ENCODE measurements around the gene LRP1.

Gene LRP1

DNA sequence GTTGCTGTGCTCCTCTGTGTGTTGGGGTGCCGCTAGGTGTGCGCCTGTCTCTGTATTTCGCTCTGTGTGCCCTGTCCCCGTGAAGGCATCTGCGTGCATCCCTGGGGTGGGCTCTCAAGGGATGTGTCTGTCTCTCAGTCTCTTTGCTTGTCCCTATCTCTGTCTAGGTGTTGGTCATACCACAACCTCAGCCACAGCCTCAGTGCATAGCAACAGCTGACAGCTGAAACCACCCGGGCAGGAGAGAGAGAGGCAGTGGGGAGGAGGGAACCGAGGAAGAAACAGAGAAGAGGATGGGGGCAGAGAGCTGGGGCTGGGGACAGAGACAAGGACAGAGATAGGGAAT lies 87.4 kb downstream of the LRP1 start:
- no peak for DNase-seq

DNA sequence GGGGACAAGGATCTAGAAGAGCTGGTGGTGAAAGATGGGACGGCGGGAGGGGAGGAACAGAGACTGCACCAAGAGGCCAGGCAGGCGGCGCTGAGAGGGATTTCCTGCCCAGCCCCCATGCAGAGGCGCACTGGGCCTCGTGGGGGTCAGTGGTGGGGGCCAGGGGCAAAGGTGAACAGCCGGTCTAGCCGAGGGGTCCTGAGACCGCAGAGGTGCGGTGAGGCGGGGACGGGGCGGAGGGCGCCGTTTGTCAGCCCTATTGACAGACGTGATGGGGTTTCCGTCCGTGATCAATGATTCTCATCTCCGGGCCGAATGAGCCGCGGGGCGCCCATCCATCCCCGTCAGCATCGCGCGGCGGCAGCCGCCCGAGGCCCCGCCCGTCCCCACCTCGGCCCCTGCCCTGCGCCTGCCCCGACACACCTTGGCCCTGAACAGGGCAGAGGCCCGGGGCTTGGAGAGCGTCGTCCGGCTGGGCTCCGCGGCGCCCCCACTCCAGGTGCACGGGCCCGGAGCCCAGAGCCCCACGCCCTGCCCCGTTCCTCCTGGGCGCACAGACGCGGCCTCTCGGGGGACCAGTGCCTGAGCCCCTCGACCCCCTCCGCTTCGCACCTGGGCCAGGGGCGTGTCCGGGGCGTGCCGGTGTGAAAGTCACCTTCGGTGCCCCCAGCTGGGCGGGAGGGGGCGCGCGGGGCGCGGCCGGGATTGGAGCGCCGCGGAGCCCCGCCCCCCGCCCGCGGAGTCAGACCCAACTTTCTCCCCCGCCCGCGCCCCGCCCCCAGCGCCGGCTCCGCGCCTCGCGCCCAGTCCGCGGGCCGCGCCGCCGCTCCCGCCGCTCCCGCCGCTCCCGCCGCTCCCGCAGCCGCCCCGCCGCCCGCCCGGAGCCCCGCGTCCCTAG lies 88.0 kb downstream of the LRP1 start, which contains the start of gene NXPH4:
NXPH4 (plus strand) TSS at position 781 of the 898 bp plus-strand sequence. CDS start 176 bp downstream, outside the sequence.
- no peak for DNase-seq

DNA sequence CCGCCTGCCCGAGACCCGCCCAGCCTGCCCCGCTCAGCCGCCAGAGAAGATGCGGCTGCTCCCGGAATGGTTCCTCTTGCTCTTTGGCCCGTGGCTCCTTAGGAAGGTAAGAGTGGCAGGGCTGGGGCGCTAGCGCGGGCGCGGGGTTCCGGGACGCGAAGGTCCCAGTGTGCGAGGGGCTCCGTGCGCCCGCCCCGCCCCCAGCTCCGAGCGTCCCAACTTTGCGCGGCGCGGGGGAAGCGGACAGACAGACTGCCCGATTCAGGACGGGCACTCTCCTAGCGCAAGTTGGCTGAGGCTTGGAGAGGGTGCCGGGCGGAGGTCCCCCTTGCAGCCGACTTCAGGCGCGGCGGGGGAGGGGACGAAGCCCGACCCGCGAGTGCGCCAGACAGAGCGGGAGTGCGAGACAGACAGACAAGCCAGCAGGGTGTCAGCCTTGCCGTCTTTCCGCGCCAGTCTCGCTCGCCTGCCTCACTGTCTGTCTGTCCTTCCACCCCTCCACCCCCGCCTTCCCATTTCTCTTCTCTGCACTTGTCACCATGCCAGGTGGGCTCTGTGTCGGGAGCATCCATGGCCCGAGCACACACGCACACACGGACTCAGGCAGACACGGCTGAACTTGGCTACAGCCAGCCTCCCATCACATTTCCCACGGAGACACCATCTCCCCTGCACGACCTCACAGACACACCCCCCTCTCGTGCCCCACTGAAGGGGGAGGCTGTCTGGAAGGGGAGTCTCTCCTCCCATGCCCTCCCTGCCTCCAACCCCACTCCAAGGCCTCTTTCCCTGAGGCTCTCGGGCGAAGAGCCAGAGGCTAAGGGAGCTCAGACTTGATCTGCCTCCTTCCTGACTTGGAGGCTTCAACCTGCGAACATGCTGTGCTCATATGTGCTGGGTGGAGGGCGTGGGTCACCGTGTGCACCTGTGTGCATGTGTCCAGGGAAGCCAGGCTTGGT lies 88.9 kb downstream of the LRP1 start:
- DNase-seq = no peak

DNA sequence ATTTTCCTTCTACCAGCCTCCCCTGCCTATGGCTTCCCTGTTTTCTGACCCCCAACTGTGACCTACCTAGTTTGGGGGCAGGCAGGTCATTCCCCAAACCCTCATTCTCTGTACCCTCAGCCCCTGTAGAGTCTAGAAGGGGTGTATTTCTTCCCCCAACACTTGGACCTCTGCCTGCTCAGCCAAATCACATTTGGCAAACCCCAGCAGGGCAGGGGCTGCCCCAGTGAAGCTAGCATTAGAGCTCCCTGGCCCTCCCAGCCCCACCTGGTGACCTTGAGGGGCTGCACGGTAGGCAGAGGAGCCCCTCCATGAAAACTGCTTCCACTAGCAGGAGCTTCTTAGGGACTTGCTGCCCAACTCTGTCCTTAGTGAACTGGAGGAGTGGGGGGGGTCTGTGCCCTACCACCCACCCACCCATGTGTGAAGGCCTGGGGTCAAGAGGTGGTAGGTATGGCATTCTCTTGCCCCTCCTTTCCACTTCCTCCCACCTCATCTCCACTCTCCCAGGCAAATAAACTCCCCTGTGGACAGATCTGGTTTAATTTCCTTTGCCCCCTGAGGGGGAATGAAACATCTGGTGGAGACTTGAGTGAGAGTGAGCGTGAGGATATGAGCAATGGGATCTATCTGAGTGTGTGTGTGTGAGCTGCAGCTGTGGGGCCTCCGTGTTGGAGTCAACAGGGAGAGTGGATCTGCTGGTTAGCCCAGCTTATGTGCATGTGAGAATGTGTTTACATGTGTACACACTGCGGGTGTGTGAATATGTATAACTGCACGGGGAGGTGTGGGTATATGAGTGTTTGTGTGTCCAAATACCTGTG lies 90.0 kb downstream of the LRP1 start:
- DNase-seq = no peak

DNA sequence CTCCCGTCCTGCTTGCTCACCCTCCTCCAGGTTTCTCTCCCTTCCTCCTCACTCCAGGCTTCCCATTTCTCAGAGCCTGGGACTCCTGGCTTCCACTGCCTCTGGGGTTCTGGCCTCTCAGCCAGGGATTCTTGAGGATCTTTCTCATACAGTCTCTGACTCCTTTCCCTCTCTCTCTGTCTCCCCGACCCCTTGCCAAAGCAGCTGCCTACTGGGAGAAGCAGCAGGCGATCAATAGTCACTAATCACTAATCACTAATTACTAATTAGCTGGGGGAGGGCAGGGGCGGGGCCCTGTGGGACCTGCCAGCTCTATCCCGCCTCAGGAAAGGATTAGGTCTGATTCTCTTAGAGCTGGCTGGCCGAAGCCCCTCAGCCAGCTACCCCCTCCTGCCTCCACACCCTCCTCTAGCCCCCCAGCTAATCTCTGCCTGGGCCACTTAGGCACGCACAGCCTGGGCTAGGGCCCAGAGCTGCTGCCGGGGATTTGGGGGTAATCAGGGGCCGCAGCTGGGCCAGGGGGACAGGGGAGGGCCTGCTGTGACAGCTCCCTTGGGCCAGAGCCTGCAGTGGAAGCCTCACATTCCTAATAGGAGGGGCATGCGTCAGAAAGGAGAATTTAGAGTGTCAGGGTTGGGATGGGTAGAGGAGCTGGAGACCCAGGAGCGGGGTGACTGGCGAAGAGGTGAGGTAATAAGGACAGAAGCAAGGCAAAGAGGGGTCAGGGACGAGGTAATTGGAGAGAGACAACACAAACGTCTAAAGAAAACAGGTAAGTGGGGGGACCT lies 91.1 kb downstream of the LRP1 start:
- no peak for DNase-seq

DNA sequence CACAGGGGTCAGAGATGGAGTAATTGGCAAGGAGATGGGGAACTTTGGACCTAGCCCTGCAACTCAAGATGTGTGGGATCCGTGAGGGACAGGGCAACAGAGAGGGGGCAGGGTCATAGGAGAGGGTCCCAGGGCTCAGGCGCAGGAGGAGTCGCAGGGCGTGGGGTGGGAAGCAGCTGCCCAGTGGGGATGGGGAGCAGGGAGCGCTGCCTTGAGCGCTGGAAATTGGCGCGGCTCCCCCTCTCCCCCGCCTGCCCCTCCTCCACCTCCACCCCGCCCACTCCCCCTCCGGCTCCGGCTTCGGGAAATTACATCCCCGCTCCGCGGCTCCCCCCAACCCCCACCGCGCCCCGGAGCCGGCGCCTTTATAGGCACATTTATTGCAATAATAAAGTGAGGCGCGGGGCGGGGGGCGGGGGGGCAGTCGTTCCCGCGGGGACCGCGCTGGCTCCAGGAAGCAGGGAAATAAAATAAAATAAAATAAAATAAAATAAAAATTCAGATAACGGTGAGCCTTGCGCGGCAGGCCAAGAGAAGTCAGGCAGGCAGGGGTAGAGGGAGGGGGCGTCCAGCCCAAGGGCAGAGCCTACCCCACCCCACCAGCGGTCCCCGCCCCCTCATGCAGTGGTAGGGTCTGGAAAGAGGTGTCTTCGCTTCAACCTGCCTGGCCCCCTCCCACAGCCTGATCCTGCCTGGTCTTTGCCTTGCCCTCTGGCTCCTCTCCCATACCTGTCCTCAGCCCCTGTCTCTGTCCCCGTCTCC lies 91.9 kb downstream of the LRP1 start:
- DNase-seq = no peak

DNA sequence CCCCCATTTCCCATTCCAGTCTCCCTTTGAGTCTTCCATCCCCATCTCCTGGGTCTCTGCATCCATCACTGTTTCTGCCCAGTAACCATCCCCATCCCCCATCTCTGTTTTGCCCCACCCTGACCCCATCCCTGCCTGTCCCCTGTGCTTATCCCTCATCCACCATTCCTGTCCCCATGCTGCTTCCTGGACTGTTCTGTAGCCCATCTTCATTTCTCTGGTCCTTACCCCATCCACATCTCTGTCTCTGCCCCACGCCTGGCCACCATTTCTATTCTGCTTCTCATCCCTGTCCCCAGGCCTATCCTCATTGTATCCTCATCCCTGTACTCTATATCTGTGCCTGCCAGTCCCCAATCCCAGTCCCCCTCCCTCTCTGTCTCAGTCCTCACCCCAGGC lies 92.5 kb downstream of the LRP1 start:
- no peak for DNase-seq

DNA sequence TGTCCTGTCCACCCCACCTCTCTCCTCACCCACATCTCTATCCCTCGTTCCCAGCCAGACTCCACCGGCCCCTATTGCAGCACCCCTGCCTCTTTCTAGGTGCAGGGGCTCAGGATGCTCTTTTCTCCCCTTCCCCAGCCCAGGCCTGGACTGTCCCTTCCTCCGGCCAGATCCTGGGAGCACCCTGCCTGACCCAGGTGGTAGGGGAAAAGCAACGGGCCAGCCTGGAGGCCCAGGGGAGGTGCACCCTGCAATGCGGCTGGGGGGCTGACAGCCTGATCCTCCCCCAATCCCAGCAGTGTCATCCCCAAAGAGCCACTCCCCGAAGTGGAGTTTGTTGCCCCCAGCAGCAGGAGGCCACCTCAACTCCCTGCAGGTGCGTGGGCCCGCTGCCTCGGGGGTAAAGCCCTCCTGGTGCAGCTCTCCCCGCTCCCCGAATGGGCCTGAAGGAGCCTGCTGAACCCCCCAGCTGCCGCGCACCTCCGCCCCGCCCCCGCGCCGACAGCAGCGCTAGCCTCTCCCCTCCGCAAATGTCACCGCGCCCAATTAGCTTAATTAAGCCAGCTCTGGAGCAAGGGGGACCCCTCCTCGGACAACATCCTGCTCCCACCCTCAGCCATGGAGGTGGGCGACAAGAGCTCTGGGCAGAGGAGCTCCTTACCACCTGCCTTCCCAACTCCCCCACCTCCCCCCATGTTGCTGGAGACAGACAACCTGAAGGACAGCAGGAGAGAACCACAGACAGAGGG lies 93.1 kb downstream of the LRP1 start:
- DNase-seq = no peak

DNA sequence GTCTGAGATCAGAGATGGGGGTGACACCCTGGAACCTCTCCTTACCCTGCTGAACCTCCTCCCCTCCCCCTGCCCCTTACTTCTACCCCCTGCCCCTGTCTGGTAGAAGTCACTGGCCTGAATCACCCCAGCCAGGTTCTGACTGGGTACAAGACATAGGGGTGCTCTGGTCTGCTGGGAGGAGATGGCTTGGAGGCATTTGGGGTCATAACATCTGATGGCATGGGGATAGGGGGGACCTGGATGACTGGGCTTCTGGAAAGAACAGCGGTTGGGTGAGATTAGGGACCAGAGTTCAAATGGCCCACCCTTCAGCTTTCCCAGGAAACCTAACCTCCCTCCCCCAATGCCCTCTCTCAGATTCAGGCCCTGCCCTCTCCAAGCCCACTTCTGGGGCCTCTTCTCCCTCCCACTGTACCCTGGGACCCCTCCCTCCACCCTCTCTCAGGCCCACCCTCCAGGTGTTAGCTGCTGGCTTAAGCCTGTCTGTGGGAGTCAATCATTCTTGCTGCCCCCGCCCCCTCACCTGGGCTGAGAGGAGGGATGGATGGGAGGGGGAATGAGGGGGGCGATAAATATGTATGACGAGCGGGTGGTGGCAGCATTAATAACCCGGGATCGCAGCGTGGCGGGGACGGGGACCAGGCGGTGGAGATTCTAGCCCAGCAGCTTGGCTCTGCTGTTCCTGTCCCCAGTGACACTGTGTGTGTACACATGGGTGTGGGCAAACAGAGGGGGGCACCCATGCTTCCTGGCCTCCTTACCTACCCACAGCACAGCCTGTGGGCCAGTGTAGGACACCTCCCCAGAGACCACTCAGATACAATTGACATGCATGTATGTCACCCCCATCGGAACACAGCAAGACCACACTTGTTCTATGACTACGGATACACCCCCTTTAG lies 94.3 kb downstream of the LRP1 start:
- no peak for DNase-seq

DNA sequence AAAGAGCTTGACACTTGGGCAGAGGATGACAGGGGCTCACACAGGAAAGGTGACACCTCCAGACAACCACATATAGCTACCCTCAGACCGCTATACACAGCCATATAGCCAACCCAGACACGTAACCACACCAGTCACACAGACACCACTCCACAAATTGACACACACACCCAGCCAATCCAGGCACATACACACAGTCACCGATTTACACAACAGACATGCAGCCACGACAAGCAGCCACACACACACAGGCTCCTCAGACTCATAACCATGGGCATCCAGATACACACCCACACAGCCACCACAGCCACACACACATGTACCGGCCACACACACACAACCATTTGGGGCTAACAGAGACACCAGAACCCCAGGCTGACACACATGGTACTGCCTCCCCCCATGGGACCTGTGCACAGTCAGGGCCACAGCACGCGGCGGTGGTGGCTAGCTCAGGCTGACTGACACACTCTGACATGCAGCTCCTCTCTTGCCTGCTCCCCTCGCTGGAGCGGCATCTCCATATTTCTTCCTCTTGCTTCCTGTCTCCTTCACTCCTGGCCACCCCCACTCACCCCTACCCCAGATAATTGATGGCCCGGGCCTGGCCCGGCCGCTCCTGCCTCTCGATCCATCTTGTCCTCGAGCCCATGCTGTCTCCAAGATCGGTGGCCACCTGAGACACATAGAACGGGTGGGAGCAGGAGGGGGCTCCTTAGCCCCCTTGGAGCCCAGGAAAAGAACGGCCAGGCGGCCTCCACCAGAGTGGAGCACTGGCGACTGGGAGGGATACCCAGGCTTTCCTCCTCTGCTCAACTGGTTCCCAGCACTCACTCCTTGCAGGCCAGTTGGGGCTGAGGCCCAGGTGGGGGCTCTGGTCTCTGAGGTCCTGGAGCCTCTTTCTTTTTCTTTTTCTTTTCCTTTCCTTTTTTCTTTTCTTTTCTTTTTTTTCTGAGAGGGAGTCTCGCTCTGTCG lies 95.2 kb downstream of the LRP1 start:
- DNase-seq = no peak

DNA sequence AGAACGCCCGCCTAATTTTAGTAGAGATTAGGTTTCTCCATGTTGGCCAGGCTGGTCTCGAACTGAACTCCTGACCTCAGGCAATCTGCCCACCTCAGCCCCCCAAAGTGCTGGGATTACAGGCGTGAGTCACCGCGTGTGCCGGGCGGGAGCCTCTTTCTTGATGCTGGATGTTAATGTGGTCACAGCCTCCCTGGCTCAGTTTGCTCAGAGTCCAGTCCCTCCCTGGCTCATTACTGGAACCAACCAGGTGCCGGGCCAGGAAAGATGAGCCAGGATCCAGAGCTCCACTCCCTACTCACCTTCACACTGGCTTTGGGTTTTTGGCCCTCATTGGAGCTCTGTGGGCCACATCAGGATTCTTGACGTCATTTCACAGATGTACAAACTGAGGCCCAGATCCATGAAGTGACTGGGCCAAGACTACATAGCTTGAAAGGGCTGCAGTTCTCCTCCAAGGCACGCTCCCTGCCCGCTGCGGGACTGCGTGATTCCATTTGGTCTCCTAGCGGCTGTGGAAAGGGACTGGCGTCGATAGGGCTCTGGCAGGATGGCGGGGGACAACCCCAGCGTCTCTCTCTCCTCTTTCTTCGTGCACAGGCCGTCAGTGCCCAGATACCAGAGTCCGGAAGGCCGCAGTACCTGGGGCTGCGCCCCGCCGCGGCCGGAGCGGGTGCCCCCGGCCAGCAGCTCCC lies 96.1 kb downstream of the LRP1 start:
- DNase-seq = no peak

DNA sequence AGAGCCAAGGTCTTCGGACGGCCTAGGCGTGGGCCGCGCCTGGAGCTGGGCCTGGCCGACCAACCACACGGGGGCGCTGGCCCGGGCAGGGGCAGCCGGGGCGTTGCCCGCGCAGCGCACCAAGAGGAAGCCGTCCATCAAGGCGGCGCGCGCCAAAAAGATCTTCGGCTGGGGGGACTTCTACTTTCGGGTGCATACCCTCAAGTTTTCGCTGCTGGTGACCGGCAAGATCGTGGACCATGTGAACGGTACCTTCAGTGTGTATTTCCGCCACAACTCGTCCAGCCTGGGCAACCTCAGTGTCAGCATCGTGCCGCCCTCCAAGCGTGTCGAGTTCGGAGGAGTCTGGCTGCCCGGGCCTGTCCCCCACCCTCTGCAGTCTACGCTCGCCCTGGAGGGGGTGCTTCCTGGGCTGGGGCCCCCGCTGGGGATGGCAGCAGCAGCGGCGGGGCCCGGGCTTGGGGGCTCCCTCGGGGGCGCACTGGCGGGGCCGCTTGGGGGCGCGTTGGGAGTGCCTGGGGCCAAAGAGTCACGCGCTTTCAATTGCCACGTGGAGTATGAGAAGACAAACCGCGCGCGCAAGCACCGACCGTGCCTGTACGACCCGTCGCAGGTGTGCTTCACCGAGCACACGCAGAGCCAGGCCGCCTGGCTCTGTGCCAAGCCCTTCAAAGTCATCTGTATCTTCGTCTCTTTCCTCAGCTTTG lies 96.8 kb downstream of the LRP1 start:
- DNase-seq = no peak

DNA sequence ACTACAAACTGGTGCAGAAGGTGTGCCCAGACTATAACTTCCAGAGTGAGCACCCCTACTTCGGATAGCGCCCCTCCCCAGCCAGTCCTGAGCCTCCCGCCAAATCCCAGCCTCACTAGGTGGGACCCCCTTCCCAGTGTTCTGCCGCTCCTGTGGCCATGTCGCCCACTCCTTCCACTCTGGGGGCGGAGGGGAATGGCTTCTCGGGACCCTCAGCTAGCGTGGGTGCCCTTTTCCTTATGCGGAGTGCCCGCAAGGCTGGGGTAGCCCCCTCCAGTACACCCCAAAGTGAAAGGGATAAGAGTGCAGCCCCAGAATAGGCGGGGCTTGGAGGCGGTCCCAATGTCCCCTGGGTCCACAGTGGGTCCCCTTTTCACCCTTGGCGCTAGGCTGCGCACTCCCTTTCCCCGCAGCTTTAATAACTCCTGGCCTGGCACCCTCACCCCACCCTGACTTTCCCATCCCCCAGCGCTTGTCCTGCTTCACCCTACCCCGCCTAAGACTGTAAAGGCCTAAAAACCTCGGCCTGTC lies 97.5 kb downstream of the LRP1 start:
- no peak for DNase-seq

DNA sequence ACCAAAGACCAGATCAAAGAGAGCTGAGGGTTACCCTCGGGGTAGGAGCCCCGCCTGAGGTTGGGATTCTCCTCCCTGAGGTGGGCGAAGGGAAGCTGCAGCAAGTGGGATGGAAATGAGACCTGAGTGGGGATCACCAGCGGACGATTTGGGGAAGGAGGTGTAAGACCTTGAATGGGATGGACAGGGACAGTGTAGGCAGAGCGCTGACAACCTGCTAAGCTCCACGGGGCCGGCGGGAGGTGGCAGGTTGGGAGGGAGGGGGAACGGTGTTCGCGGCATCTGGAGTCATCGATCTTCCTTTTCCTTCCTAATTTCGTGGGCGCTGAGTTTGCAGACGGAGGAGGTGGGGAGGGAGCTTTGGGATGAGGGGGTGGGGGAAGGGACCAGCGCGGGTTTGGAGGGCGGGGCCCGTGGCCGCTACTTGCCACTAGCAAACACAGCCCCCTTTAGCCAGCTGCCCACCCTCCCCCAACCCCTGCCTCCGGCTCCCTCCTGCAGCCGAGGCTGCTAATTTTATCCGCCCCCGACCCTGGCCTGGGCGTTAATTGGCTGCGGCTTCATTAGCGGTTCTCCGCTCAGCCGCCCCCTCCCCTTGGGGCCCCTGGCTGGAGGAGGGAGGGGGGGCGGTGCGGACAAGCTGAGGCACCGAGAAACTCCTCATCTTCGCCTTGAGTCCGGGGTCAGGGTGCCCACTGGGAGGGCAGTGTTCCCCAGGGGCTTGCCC lies 98.5 kb downstream of the LRP1 start:
- DNase-seq = no peak

DNA sequence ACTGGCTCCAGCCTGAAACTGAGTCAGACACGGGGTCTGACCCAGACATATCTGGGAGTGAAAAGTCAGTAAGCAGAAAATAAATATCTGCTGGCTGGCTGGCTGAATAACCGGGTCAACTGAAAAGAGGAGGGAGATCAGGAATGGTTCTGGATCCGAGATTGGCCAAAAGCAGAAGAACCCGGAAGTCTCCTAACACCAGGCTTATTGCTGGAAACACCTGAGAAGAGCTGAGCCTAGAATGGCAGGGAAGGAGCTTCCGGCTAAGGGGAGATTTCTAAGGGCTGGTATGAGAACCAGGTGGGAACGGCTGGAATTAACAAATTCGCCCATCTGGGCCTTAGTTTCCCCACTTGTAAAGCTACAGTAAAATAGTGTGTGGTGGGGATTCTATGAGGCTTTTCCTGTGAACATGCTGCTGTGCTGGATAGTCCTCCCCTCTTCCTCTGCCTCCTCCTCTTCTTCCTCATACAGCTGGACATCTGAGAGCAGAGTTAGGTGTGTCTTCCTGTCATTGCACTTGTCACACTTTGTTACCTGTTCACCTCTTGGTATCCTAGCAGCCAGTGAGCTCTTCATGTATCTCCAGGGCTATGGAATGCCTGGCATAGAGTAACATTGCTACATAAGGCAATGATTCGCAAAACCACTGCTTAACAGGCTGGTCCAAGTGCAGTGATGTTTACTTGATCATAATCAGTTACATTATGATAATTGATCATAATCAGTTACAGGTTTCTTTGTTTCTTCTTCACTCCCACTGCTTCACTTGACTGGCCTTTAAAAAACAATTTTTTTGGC lies 99.2 kb downstream of the LRP1 start:
- DNase-seq = no peak

Measured in NCI-H2107 (cell line).